ENCODE data around the gene CD96.

CD96 gene

GRCh38 chr3:111594781-111595180 is 52.8 kb downstream of the CD96 start:
- DNase-seq, result no peak

GRCh38 chr3:111595232-111595631 is 53.2 kb downstream of the CD96 start, which contains the start of gene ZBED2:
TSS of gene ZBED2 (minus strand) at chr3:111595346. CDS start at chr3:111594201, 1,145 bp downstream.
- DNase-seq, result peak; percentile 52

GRCh38 chr3:111596328-111596727 is 54.3 kb downstream of the CD96 start:
- no peak for DNase-seq

- no peak for DNase-seq
Measured at GRCh38 chr3:111598139-111598538, 56.1 kb downstream of the CD96 start.

- no peak for DNase-seq
Measured at GRCh38 chr3:111598552-111598951, 56.6 kb downstream of the CD96 start.

GRCh38 chr3:111601810-111602209 is 59.8 kb downstream of the CD96 start:
- no peak for DNase-seq

GRCh38 chr3:111603679-111604078 is 61.7 kb downstream of the CD96 start:
- DNase-seq, result no peak

- peak; percentile 49 for DNase-seq
Measured at GRCh38 chr3:111604119-111604518, 62.1 kb downstream of the CD96 start.

GRCh38 chr3:111605018-111605417 is 63.0 kb downstream of the CD96 start:
- peak; percentile 47 for DNase-seq

GRCh38 chr3:111605493-111605892 is 63.5 kb downstream of the CD96 start:
- DNase-seq, result no peak

GRCh38 chr3:111607240-111607920 is 65.4 kb downstream of the CD96 start:
- DNase-seq, result no peak

- no peak for DNase-seq
Measured at GRCh38 chr3:111608383-111608782, 66.4 kb downstream of the CD96 start.

- no peak for DNase-seq
Measured at GRCh38 chr3:111609700-111610099, 67.7 kb downstream of the CD96 start.

- DNase-seq, result peak; percentile 60
Measured at GRCh38 chr3:111610189-111610588, 68.2 kb downstream of the CD96 start.

- peak; percentile 40 for DNase-seq
Measured at GRCh38 chr3:111610612-111611054, 68.6 kb downstream of the CD96 start.

GRCh38 chr3:111613294-111613693 is 71.3 kb downstream of the CD96 start:
- DNase-seq, result no peak

- DNase-seq, result no peak
Measured at GRCh38 chr3:111615880-111616279, 73.9 kb downstream of the CD96 start.

GRCh38 chr3:111616417-111617105 is 74.6 kb downstream of the CD96 start:
- peak; percentile 78 for DNase-seq

- no peak for DNase-seq
Measured at GRCh38 chr3:111617406-111617805, 75.4 kb downstream of the CD96 start.

- DNase-seq, result no peak
Measured at GRCh38 chr3:111617912-111618601, 76.1 kb downstream of the CD96 start.

- no peak for DNase-seq
Measured at GRCh38 chr3:111618945-111619344, 76.9 kb downstream of the CD96 start.

GRCh38 chr3:111619833-111620232 is 77.8 kb downstream of the CD96 start:
- no peak for DNase-seq

- DNase-seq, result no peak
Measured at GRCh38 chr3:111621535-111621934, 79.5 kb downstream of the CD96 start.

- no peak for DNase-seq
Measured at GRCh38 chr3:111627092-111627491, 85.1 kb downstream of the CD96 start.
